Lower leg skin (tissue), 4 donors: ENCODE data around the gene EIF2AK2. TPM values are rescaled to one million over a fixed set of nuclear protein-coding genes. Genes with fewer than 3 reads are reported as not detected.

Source experiments
- DNase-seq, 2 donors: peaks; one replicate each; pipeline ENCODE4 v3.0.0-alpha.2; 2019; ENCODE audit warnings: low spot score in 2 of 2
- H3K4me3 ChIP-seq: fragments of 200-600 bp; sonication (generic); 2 replicates; pipeline ENCODE4 v1.5.1; 2017; ENCODE audit warnings: mild to moderate bottlenecking, low read depth; ENCODE audit not compliant: poor library complexity, severe bottlenecking
- CTCF ChIP-seq, 3 donors: fragments of 450-650 bp; IDR thresholded peaks; one replicate each; pipeline ENCODE4 v1.5.1; 2016; ENCODE audit warnings: antibody characterized with exemption in 3 of 3, mild to moderate bottlenecking in 3 of 3, moderate library complexity in 2 of 3
- POLR2A ChIP-seq, 2 donors: fragments of 450-650 bp; IDR thresholded peaks; one replicate each; pipeline ENCODE4 v1.6.1; 2016 to 2017; ENCODE audit warnings: antibody characterized with exemption in 2 of 2, mild to moderate bottlenecking in 1 of 2, moderate library complexity in 1 of 2
- WGBS, 2 donors: methylation state at CpG; one replicate each; pipeline ENCODE4 v1.1.5; 2018; 5-methylcytosine and 5-hydroxymethylcytosine counted together
- intact Hi-C: fragments of 100-400 bp; cut with DNase I; formaldehyde crosslinking; loops from one replicate; pipeline ENCODE4 v1.15.0; 2023; ENCODE audit warnings: low total_unique reads
- total RNA-seq, 4 donors: library from RNA; depleted of rRNA; stranded (reverse); fragments of >200 nt; gene quantifications; one replicate each; pipeline ENCODE4 v1.1.0, GENCODE V29; 2016

Gene EIF2AK2
- total RNA-seq, 4 donors from 2014 or later: 5.3 to 10.7 (median 7.4) TPM

- WGBS, 2 donors: 90 to 98% methylated on average over 3 of the region's 3 CpGs
- DNase-seq: no peak
- TF ChIP-seq POLR2A (IDR thresholded peaks at IDR 0.05): no peak
- no peak for TF ChIP-seq CTCF (IDR thresholded peaks at IDR 0.05)
- no peak overlapping the region for H3K4me3 ChIP-seq
- intact Hi-C loops: no loop called here
Observed at GRCh38 chr2:37059841-37060240, 96.9 kb downstream of the EIF2AK2 start.

- WGBS, 2 donors: 80 to 83% methylated on average over 5 of the region's 5 CpGs
- H3K4me3 ChIP-seq: no peak overlapping the region
- DNase-seq: no peak
- TF ChIP-seq CTCF (IDR thresholded peaks at IDR 0.05) (no peak), POLR2A (IDR thresholded peaks at IDR 0.05) (no peak)
- intact Hi-C loops: no loop called here
Observed at GRCh38 chr2:37052600-37053332, 104.0 kb downstream of the EIF2AK2 start.

Other genes with a start within 250 kb of the EIF2AK2 start
- 10 to 100 TPM; 34.4 to 41.9 (median 37.9) TPM for gene STRN, start 190.4 kb downstream of the EIF2AK2 start, total RNA-seq
- gene HEATR5B, start 72.6 kb downstream of the EIF2AK2 start, total RNA-seq: 10 to 100 TPM; 29.9 to 33.7 (median 31.1) TPM
- 1 to 10 TPM; 5.4 to 7.6 (median 6.7) TPM for gene GPATCH11, start 72.5 kb downstream of the EIF2AK2 start, total RNA-seq
- gene SULT6B1, start 31.7 kb upstream of the EIF2AK2 start, total RNA-seq: not detected
- 10 to 100 TPM; 10.9 to 18.1 (median 16.6) TPM for gene CEBPZOS, start 39.5 kb upstream of the EIF2AK2 start, total RNA-seq
- gene CEBPZ, start 74.6 kb upstream of the EIF2AK2 start, total RNA-seq: 10 to 100 TPM; 21.0 to 28.5 (median 25.2) TPM
- 10 to 100 TPM in 2 of 4 donors, 1 to 10 TPM in 2; 7.5 to 16.1 (median 12.7) TPM for gene NDUFAF7, start 74.7 kb upstream of the EIF2AK2 start, total RNA-seq
- gene PRKD3, start 167.9 kb upstream of the EIF2AK2 start, total RNA-seq: 10 to 100 TPM; 24.8 to 38.4 (median 30.9) TPM
- gene QPCT, start 187.7 kb upstream of the EIF2AK2 start, total RNA-seq: 10 to 100 TPM; 33.4 to 88.1 (median 56.0) TPM